8988T (cell line): ENCODE data around the gene SEPTIN3.

ENCODE experiments used
- DNase-seq: peaks from one replicate; pipeline ENCODE4 v3.0.0; 2011

SEPTIN3 gene, protein sequence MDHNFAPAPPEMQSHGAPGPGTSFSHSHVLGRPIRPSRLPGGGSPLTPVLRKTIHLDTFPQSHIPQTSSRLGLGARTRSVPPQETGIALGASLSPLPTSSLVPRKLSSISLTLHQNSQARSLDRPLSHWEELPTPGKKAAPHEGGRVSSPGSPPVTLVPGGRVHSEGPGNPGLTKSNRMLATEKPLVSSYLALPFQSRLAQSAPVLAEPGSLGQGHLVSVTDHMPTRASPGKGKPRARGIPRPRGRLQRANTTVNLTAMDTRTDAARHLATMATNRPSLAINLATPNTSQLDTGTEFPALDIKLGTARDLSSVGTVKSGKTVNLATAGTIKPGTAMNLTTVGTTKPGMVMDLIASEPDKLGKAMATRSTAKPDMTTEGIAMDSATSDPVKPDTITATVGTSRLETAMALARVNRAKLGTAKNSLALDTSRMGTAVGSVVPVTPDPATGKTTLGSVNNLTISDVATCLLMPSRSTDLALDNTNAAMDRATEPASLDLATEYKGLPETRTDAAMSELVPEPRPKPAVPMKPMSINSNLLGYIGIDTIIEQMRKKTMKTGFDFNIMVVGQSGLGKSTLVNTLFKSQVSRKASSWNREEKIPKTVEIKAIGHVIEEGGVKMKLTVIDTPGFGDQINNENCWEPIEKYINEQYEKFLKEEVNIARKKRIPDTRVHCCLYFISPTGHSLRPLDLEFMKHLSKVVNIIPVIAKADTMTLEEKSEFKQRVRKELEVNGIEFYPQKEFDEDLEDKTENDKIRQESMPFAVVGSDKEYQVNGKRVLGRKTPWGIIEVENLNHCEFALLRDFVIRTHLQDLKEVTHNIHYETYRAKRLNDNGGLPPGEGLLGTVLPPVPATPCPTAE

DNA sequence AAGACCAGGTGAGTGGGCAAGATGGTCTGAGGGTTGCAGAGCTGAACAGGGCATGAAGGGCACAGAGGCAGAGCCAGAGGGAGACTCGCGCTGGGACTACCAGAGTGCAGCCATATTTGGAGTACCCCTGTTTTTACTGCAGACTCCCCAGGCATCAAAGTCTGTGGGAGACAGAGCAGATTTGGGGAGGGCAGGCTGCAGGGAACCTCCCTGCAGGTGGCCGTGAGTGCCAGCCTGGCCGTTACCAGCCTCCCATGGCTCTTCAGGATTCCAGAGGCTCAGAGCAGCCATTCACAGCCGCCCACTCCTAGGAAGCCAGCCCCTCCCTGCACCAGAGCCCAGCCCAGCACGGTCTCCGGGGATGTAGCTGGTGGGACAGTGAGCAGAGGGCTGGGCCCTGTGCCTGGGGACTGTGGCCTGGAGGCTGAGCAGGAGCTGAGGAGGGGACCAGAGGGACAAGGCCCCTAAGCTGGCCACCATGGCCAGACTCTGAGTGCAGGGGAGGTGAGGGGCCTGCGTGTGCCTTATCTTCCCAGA is at the start of gene SEPTIN3:
Gene SEPTIN3 (plus strand): TSS at position 334 of the 537 bp plus-strand sequence. CDS start 2,050 bp downstream, outside the sequence.
- DNase-seq, result no peak

DNA sequence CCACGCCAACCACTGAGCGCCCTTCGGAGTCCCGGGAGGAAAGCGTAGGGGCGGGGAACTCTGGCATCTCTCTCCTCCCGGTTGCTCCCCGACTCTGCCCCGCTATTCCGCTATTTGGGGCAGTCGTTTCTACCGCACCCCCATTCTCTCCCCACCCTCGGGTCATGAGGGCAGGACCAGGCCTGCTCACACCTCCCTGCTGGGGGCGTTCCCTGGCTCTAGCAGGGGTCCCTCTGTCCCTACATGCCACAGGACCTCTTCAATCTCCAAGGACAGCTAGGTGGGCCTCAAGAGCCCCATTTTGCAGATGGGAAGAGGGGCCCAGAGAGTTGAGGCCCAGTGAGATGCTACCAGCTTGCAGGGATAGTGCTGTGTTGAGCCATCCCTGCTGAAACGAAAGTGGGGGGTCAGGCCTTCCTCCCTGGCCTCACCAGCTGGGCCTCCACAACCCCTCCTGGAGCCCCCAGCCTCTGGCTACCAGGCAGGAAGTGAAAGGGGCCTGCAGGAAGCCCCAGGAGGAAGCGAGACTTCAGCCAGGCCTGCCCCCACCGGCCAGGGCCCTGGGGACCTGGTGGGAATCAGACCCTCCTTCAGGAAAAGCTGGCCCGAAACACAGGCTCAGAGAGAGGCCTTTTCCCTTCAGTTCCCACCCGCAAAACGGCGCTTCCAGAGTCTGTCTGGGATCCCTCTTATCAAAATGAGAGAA is 48.8 kb upstream of the SEPTIN3 start:
- no peak for DNase-seq

DNA sequence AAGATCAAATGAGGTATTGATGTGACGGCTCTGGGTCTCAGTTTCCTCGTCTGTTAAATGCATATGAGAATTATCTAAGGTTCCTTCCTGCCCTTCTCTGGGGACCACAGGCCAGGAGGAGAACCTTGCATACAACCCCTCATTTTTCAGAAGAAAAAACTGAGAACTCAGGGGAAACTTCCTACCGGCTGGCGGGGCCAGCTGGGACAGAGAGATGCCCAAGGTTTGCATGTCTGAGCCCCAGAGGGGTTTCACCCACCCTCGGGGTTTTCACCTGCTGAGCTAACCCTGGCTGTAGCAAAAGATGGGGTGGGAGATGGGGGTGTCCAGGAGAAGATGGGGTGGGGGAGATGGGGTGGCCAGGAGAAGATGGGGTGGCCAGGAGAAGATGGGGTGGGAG is 46.9 kb upstream of the SEPTIN3 start:
- no peak for DNase-seq

DNA sequence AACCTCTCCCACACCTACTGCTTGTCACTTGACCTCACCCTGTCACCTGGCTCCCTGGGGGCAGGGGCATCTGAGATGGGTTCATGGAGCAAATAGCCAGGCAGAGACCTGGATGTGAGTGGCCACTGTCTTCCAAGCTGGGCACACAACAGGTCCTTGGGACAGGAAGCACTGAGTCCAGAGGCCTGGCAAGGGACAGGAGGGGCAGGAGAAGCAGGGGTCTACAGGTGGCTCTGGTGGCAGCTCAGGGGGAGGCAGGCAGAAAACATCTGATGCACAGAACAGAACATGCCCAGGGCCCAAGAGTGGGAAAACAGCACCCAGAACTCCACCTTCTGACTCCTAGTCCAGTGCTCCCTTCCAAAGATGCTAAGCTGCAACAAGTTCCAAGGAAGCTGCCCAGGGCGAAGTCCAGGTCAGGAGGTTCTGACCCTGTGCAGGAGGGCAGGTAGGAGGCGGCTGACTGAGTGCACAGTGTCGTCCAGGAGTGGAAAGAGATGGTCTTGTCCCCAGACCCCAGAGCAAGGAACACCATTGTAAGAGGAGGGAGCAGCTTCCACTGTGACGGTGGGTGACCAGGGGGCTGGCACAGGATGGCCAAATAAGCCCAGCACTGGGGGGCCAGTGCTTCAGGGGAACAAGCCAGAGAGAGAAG is 46.2 kb upstream of the SEPTIN3 start:
- no peak for DNase-seq

DNA sequence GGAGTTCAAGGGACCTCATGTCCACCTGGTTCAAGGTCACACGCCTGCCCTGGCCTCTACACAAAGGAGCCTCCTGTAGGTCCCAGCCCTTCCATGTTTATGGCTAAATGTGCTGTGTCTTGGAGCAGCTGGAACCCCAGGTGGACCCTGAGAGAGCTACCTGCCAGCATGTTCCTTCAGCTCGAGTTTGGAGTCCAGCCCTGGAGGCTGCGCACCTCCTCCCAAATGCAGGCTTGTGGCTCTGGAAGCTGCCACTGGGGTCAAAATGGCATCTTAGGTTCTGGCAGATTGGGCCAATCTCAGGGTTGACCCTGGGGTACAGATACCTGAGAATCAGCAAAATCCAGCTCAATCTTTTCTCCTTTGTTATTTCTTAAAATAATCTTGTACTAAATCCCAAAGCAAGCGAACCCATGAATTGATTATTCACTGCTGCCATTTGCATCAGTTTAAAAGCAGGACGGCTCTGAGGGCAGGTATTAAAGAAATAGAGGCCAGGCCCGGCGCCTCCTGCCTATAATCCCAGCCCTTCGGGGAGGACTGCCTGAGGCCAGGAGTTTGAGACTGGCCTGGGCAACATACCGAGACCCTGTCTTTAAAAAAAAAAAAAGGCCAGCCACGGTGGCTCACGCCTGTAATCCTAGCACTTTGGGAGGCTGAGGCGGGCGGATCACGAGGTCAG is 45.5 kb upstream of the SEPTIN3 start:
- no peak for DNase-seq

DNA sequence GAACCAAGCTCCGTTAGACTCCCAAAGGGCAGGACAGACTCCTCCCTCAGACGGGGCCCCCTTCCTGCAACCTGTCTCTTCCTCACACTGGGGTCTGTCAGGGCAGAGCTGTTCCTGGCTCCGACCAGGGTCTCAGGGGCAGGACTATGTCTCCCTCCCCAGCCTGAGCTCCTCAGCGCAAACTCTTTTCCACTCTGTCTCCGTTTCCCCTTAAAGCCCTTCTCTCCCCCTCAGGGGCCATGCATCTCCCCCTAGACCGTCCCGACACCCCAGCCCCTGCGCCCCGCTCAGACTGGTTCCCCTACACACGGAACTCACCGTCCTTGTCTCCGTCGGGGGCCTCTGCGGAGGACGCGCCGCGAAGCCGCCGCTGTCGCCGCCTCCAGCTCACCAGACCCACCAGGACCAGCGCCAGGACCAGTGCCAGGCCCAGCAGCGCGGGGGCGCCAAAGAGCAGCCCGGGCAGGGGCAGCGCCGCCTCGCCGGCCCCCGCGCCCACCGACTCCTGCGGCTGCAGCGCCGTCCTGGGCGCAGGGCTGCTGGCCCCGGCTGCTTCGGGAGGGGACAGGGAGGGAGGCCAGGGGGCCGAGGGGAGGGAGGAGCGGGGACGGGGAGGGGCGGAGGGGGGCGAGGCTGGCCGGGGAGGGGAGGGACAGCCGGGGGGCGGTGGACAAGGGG is 43.3 kb upstream of the SEPTIN3 start:
- no peak for DNase-seq

DNA sequence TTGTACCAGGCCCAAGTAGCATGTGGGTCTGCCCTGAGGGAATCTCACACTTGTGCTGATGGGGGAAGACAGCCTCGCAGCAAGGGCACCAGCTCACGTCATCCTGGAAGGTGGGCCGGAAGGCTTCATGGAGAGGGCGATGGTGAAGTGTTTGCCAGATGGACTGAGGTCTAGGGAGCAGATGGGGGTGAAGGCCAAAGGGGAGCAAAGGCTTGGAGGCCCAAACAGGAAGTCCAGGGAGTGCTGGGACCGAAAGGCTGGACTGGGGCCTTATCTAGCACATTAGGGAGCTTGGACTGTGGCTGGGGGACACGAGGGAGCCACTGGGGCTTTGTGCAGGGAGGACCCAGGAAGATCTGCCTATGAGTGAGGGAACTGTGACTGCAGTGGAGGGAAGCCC is 41.4 kb upstream of the SEPTIN3 start:
- DNase-seq, result no peak

DNA sequence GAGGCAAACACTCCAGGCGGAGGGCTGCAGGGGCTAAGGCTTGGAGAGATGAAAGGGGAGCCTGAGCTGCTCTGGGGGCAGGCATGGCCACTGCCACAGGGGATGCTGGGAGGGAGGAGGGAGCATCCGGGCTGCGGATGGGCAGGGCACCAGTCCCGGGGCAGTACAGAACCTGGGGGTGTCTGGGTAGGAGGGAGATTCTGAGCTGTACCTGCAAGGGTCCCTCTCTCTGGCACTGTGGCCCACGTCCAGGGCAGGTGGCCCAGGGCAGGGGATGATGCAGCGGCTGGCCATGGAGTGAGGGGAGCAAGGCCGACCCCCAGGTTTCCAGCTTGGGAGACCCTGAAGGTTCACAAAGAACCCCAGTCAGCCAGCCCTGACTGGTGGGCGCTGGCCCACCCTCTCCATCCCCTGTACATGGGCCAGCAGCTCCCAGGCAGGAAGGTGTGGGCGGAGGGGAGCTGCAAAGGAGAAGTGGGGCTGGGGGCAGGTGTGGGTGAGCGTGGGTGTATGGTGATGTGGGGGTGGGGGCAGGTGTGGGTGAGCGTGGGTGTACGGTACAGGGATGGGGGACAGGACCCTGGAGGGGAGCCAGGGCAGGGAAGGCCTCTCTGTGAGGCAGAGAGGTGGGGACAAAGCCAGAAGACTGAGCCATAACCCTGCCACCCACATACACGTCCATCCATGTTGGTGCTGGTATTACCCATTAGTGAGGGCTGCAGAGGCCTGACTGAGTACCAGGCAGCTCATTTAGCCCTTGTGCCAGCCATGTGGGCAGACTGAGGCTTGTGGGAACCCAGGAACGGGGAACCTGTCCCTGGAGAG is 40.4 kb upstream of the SEPTIN3 start:
- no peak for DNase-seq

DNA sequence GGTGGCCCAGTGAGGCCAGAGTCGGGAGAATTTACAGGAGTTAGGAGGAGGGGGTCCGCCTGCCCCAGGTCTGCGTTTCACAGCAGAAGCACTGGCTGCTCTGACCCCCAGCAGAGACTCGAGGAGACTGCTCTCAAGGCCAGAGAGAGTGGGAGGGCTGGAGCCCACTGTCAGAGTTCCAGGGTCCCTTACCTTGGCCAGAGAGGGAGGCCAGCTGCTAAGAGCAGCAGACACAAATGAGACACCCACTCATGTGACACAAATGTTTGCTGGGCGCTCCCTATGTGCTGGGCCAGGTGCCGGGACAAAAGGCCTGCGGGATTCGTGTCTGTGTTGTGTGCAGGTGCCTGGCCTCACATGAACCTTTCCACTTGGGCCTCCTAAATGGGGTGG is 39.8 kb upstream of the SEPTIN3 start:
- DNase-seq, result no peak

DNA sequence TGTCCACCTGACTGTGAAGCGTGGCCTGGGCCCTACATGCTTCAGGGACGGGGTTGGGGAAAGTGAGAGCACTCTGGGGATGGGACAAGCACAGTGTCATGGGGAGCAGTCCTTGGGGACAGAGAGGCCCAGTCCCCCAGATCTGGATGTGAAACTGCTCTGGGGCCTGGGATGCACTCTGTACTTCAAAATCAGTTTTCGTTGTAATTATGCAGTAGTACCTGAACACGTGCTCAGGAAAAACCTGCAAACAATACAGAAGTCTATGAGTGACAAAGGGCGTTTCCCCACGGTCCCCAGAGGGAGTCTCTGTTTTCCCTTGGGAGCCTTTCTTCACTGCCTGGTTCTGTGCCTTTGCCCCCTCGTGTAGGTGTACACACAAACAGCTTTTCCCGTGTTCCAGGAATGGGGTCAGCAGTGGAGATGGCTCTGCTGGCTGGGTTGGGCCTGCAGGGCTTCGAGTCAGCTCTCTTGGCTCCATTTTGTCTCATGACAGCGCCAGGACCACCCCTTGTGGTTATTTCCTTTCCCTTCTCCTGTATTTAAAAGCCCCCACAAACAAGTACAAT is 37.5 kb upstream of the SEPTIN3 start:
- DNase-seq, result no peak

DNA sequence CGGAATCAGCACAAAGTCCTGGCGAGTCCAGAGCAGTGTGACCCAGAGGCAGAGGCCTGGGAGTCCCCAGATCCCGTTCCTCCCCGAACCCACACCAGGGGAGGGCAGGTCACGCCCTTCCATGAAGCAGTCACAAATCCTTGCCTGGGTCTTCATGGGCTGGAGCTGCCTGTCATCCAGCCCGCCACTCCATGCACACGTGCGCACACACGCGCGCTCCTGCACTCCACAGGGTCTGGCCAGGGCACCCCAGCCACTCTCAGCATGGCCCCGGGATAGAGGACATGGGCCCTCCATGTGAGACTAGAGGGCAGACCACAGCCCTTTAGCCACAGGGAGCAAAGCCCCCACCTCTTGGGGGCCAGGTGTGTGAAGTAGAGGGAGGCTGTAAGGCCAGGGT is 36.9 kb upstream of the SEPTIN3 start:
- no peak for DNase-seq

DNA sequence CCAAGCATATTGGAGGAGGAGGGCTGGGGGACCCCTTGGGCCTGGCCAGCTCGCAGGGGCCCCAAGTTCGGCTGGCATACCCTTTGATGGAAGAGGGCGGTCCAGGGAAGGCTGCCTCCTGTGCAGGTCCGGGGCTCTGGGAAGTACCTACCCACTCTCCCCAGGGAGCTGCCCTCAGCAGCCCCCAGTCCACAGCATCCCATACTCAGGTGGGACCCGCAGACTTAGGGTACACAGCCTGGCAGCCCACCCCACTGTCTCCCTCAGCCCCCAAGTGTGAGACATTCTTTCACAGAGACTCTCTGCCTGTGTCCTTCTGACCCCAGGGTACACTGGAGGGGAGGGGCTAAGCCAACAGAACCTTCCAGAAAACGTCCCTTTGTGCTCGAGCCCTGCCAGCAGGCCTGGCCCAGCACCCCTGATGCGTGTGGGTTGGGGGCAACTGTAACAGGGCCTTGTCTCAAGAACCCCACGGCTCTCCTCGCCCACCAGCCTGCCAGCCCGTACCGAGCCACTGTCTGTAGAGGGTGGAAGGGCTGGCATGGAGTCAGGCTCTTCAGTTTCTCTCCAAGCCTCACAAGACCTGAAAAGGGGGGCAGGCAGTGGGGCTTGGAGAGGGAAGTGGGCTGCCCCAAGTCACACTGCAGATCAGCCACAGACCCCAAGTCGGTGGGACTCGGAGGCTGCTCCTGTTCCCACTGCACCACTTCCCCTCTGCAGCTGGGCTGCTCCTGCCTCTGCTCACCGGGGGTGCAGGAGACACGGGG is 35.6 kb upstream of the SEPTIN3 start:
- no peak for DNase-seq

DNA sequence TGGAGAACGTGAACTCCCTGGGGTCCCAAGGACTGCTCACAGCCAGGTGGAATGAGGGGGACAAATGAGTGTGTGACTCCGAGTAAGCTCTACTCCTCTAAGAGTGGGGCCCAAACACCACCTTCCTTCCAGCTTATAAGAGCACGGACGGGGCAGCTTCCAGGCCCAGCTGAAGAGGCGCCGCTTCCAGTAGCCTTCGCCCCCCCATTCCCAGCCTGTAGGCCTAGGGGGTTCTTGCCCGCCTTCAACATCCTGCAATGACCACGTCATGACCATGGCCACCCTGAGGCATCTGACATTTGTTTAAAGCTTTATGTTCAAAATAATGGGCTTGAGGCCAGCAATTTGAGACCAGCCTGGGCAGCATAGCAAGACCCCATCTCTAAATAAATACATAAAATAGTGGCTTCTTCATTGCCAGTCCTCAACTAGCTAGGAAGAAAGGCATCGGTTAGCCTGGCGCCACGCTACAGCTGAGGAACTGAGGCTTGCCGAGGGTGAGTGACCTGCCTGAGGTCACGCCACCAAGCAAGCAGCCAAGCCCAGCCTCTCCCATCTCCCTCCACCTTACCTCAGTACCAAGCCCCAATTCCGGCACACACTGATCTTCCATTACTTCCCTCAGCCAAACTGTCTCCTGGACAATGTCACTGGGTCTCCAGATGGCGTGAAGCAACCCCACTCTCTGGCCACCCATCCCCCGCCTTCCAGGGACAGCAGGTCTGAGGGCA is 34.8 kb upstream of the SEPTIN3 start:
- DNase-seq, result no peak

DNA sequence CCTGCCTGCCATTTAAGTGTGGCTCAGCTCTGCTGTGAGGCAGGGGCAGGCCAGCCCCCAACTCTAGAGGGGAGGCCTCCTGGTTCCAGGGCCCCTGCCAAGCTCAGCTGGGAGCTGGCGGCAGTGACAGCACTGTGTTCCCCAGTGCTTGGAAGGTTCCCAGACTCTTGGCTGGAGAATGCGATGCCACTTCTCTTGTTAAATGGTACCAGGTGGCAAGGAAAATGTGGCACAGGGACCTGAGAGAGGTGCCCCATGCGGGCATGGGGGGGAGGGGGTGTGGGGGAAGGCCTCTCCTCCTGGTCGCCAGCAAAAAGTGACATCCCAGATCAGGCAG is 34.3 kb upstream of the SEPTIN3 start:
- DNase-seq, result no peak

DNA sequence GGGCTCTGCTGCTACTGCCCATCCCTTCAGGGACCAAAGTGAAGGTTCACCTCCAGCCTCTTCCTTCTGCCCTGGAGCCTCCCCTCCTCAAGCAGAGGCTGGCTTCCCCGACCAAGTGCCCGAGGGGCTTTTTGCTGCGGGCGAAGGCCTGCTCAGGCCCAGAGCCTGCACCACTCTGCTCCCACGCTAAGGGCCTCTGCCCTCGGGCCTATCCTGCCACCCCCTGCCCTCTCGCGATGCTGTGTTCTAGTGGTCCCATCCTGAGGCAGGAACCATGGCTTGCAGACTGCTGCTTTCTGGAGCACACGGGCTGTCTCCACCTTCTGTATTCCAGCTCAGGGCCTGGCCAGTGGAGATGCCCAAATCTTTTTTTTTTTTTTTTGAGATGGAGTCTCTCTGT is 33.7 kb upstream of the SEPTIN3 start:
- DNase-seq, result no peak

DNA sequence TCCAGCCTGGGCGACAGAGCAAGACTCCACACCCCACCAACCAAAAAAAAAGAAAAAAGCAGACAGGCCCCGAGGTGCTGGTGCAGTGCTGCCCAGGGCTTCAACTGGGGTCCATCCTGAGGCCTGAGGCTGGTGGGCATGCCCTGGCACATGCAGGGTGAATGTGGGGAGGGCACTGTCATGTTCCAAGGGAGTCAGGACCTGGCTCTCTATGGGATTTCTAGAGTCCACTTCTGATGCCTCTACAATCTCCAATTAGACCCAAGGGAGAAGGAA is 32.4 kb upstream of the SEPTIN3 start:
- DNase-seq, result no peak

DNA sequence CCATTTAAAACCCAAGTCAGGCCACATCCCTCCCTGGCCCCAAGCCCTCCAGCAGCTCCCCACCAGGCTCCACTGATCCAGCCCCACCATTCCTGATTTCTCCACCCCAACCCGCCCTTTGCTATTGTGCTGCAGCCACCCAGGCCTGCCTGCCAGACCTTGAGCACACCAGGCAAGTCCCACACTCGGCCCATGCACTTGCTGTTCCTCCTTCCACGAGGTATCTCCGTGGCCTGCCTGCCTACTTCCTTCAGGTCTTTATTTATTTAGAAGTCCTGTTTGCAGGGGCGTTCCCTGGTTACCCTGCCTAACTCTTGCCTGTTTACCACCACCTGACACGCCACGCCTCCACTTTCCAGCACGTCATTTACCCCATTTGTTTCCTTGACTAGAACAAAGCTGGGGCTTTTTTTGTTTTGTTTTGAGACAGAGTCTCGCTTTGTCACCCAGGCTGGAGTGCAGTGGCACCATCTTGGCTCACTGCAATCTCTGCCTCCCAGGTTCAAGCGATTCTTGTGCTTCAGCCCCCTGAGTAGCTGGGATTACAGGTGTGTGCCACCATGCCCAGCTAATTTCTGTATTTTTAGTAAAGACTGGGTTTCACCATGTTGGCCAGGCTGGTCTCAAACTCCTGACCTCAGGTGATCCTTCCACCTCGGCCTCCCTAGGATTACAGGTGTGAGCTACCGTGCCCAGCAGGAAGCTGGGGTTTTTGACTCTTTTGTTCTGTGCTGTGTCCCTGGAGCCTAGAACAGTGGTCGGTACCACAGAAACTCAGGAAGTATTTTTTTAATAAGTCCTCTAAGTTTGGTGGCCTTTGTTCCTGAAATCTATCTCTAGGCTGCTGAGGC is 29.0 kb upstream of the SEPTIN3 start:
- no peak for DNase-seq
